Ovary (tissue), 3 donors: ENCODE results near the gene BPI.

Experiments
- EP300 ChIP-seq: sonication (generic); formaldehyde crosslinking; IDR thresholded peaks from one replicate; pipeline ENCODE4 v1.6.1; 2017; ENCODE audit warnings: antibody characterized with exemption
- POLR2A ChIP-seq: fragments of 450-650 bp; IDR thresholded peaks from one replicate; pipeline ENCODE4 v1.6.1; 2017; ENCODE audit warnings: antibody characterized with exemption, mild to moderate bottlenecking, moderate library complexity
- TF ChIP-seq, protein P1 (sequence below), 3 donors: fragments of 450-650 bp in 2 of 3; fragments of 200-600 bp in 1 of 3; IDR thresholded peaks; one replicate each; pipeline versions ENCODE4 v1.5.1 to v1.8.0; 2016 to 2022; ENCODE audit warnings: antibody characterized with exemption in 3 of 3, mild to moderate bottlenecking in 1 of 3
- donor health status: DM: no; HTN: no; CAD: no.

DNA sequence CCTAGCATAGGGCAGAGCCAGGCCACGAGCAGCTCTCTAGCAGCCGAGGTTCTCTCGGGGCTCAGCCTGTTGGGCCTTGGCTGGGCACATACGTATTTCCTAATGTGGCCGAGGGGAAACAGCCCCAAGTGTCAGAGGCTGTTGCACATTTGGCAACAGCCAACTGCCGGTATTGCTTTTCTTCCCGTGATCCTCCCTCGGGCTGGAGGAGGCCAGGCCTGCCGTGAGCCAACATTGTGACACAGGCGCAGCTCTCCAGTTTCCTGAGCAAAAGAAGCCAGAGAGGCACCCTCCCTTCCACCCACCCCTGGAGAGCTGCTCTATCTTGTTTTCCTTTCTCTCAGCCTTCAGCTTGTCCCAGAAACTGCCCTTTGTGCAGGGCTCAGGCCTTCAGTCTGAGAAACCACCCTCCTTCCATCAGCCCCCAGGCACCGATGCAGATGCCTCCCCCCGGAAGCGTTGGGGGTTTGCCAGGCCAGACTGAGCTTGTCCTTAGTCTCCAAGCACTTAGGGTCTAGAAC, 5.1 kb upstream of the BPI start:
- TF ChIP-seq, protein P1, sequence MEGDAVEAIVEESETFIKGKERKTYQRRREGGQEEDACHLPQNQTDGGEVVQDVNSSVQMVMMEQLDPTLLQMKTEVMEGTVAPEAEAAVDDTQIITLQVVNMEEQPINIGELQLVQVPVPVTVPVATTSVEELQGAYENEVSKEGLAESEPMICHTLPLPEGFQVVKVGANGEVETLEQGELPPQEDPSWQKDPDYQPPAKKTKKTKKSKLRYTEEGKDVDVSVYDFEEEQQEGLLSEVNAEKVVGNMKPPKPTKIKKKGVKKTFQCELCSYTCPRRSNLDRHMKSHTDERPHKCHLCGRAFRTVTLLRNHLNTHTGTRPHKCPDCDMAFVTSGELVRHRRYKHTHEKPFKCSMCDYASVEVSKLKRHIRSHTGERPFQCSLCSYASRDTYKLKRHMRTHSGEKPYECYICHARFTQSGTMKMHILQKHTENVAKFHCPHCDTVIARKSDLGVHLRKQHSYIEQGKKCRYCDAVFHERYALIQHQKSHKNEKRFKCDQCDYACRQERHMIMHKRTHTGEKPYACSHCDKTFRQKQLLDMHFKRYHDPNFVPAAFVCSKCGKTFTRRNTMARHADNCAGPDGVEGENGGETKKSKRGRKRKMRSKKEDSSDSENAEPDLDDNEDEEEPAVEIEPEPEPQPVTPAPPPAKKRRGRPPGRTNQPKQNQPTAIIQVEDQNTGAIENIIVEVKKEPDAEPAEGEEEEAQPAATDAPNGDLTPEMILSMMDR (IDR thresholded peaks at IDR 0.05) = peak in 1 of 3 donors; percentile 19
- no peak for TF ChIP-seq POLR2A
- peak; percentile 8 for TF ChIP-seq EP300
